Testis (tissue), 3 donors: ENCODE measurements around the gene STK39. TPM values are rescaled to one million over a fixed set of nuclear protein-coding genes. Genes with fewer than 3 reads are reported as not detected.

Experiments
- DNase-seq: peaks from one replicate; pipeline ENCODE4 v3.0.0-alpha.2; 2019
- H3K27ac ChIP-seq, 2 donors: fragments of 200-600 bp; sonication (generic); one replicate each; pipeline ENCODE4 v1.5.1; 2019
- H3K27me3 ChIP-seq: fragments of 200-600 bp; sonication (generic); one replicate; pipeline ENCODE4 v1.5.1; 2019
- H3K36me3 ChIP-seq: fragments of 200-600 bp; sonication (generic); one replicate; pipeline ENCODE4 v1.5.1; 2017; ENCODE audit warnings: low read depth; ENCODE audit errors: missing control alignments
- H3K4me1 ChIP-seq: fragments of 200-600 bp; sonication (generic); one replicate; pipeline ENCODE4 v1.5.1; 2019
- H3K4me3 ChIP-seq, 2 donors: fragments of 200-600 bp; sonication (generic); one replicate each; pipeline ENCODE4 v1.5.1; 2017 to 2019
- H3K9me3 ChIP-seq: fragments of 200-600 bp; sonication (generic); one replicate; pipeline ENCODE4 v1.5.1; 2017
- POLR2A ChIP-seq: fragments of 450-650 bp; IDR thresholded peaks from one replicate; pipeline ENCODE4 v1.6.1; 2017; ENCODE audit warnings: antibody characterized with exemption, mild to moderate bottlenecking, moderate library complexity
- WGBS, 2 donors: methylation state at CpG; one replicate each; pipeline ENCODE4 v1.1.5; 2018; 5-methylcytosine and 5-hydroxymethylcytosine counted together
- intact Hi-C: fragments of 100-400 bp; cut with DNase I; formaldehyde crosslinking; loops from one replicate; pipeline ENCODE4 v1.15.1; 2023; ENCODE audit warnings: low total_unique reads
- polyA plus RNA-seq: library from polyadenylated mRNA; stranded (reverse); fragments of 350-450 nt; fragmentation: Illumina TruSeq; extraction: RNeasy Lipid Tissue Mini Kit (QIAGEN cat#74804); gene quantifications from one replicate; pipeline ENCODE4 v1.2.3, GENCODE V29; 2014; ENCODE audit warnings: low read depth, low replicate concordance; ENCODE audit not compliant: insufficient read depth
- total RNA-seq, 2 donors: library from RNA; depleted of rRNA; stranded (reverse); fragments of >200 nt; gene quantifications; one replicate each; pipeline ENCODE4 v1.2.3, GENCODE V29; 2016
- TF ChIP-seq, protein P1 (sequence below), 3 experiments: fragments of 450-650 bp in 2 of 3; fragments of 200-600 bp in 1 of 3; sonication (generic) in 1 of 3; IDR thresholded peaks; one replicate each; pipeline ENCODE4 v1.5.1; 2016 to 2019; ENCODE audit warnings: antibody characterized with exemption in 3 of 3, mild to moderate bottlenecking in 2 of 3, moderate library complexity in 1 of 3

Gene STK39
- total and polyA plus RNA-seq, 3 donors from 2014 or later = 26.4 to 70.7 (median 41.8) TPM

DNA sequence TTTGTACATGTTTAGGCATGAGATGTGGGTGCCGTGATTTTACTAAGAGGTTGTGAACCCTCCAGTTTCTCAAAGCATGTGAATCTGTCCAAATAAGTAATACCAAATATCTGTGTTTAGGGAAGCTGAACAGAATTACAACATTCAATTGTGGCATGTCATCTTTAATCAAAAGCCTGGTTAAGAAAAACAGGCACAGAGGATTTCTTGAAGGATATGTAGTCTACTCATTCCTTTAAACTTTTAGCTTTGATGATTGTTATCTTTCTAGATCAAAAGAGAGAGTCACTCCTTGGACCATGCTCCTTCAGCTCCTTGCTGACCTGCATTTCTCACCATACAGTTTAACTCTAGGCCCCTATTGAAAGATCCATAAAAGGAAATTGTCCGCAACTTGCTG lies 296.8 kb downstream of the STK39 start:
- intact Hi-C loops = no loop called here
- WGBS, 2 donors = 94 to 95% methylated on average over 2 of the region's 2 CpGs

DNA sequence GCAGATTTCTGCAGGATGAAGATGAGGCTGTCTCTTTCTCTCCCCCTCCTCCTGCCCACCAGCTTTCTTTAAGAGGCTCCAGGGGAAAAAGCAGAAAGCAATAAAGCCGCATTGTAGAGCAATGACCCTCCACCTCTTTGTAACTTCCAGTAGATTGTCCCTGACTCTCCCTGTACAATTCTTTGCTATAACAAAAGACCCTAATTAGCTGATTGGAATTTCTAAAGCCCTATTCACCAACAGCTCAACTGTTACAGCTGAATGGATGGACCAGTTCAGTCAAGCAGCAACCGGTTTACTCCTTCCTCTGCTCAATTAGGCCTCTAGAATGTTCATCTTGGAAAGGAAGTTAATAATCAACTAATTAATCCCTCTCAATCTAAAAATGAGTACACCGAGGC lies 301.0 kb downstream of the STK39 start:
- no peak for DNase-seq
- intact Hi-C loops = no loop called here
- H3K36me3 ChIP-seq = no peaks in the 10 kb centered on the region
- no peaks in the 10 kb centered on the region for H3K27me3 ChIP-seq
- peaks cover 6% of the 10 kb centered on the region for H3K4me1 ChIP-seq
- H3K27ac ChIP-seq = no peak overlapping the region
- TF ChIP-seq, protein P1, sequence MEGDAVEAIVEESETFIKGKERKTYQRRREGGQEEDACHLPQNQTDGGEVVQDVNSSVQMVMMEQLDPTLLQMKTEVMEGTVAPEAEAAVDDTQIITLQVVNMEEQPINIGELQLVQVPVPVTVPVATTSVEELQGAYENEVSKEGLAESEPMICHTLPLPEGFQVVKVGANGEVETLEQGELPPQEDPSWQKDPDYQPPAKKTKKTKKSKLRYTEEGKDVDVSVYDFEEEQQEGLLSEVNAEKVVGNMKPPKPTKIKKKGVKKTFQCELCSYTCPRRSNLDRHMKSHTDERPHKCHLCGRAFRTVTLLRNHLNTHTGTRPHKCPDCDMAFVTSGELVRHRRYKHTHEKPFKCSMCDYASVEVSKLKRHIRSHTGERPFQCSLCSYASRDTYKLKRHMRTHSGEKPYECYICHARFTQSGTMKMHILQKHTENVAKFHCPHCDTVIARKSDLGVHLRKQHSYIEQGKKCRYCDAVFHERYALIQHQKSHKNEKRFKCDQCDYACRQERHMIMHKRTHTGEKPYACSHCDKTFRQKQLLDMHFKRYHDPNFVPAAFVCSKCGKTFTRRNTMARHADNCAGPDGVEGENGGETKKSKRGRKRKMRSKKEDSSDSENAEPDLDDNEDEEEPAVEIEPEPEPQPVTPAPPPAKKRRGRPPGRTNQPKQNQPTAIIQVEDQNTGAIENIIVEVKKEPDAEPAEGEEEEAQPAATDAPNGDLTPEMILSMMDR (IDR thresholded peaks at IDR 0.05) = no peak
- TF ChIP-seq POLR2A = no peak
- H3K9me3 ChIP-seq = no peaks in the 10 kb centered on the region
- 78 to 82% methylated on average over 3 of the region's 3 CpGs for WGBS, 2 donors
- no peak overlapping the region for H3K4me3 ChIP-seq

More for the DNA sequence above, 296.8 kb downstream of the STK39 start:
- Histone ChIP-seq H3K36me3 (no peaks in the 10 kb centered on the region), H3K27me3 (no peaks in the 10 kb centered on the region), H3K4me1 (no peaks in the 10 kb centered on the region), H3K27ac (no peak overlapping the region), H3K4me3 (no peak overlapping the region), H3K9me3 (no peaks in the 10 kb centered on the region)
- no peak for DNase-seq
- TF ChIP-seq, protein P1 (IDR thresholded peaks at IDR 0.05) = no peak
- TF ChIP-seq POLR2A = no peak

DNA sequence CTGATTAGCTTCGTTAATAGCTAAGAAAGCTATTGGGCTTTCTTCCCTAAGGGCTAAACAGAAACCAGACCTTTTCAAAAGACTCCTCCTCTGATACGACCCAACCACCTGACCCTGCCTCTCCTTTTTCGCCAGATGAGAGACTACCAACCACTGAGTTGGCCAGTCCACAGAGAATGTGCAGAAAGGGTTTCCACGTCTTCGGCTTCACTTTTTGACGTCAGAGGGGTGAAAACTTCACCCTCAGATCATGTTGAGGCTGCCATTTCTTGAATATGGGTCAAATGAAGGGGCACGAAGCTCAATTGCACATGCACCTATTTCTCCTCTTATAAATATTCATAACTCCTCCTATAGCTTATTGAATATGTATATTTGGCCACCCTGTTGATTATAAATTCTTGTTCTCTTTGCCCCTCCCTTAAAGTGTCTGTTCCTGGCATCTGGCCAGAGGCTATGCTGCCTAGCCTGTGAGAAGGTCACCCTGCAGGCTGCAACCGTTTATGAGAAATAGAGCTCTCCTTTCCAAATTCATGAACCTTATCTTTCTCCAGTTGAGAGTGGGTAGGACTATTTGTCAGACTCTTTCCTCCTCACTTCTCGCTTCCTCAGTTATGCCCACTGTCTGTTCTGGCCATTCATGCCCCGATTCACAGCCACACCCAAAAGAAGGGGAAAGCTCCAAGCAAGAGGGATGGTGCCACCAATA lies 301.6 kb downstream of the STK39 start:
- H3K9me3 ChIP-seq = no peaks in the 10 kb centered on the region
- no peak overlapping the region for H3K4me3 ChIP-seq
- no peaks in the 10 kb centered on the region for H3K27me3 ChIP-seq
- no peak overlapping the region for H3K27ac ChIP-seq
- TF ChIP-seq, protein P1 (IDR thresholded peaks at IDR 0.05) = no peak
- no peak for TF ChIP-seq POLR2A
- DNase-seq = no peak
- peaks cover 6% of the 10 kb centered on the region for H3K4me1 ChIP-seq
- intact Hi-C loops = no loop called here
- WGBS, 2 donors = 64 to 73% methylated on average over 10 of the region's 10 CpGs
- H3K36me3 ChIP-seq = no peaks in the 10 kb centered on the region

DNA sequence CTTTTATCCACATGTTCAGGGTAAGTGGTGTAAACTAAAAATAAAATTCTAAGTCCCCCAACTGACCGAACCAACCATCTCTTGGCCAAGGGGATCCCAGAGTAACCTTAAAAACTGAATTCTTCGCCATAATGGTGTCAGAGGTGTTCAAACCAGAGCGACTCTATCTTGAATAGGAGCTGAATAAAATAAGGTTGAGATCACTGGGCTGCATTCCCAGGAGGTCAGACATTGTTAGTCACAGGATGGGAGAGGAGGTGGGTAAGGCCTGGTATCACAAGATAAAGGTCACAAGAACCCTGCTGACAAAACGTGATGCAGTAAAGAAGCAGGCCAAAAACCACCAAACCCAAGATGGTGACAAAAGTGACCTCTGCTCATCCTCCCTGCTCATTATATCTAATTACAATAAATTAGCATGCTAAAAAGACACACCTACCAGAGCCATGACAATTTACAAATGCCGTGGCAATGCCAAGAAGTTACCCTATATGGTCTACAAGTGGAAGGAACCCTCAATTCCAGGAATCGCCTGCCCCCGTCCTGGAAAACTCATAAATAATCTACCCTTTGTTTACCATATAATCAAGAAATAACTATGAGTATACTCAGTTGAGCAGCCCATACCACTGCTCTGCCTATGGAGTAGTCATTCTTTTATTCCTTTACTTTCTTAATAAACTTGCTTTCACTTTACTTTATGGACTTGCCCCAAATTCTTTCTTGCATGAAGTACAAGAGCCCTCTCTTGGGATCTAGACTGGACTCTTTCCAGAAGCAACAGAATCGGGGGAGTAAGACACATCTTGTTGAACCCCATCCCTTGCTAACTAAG lies 302.4 kb downstream of the STK39 start:
- TF ChIP-seq, protein P1 (IDR thresholded peaks at IDR 0.05) = no peak
- no peak for TF ChIP-seq POLR2A
- intact Hi-C loops = no loop called here
- 79 to 85% methylated on average over 8 of the region's 8 CpGs for WGBS, 2 donors

More for the DNA sequence above, 302.4 kb downstream of the STK39 start:
- Histone ChIP-seq H3K27ac (no peak overlapping the region), H3K4me3 (no peak overlapping the region), H3K9me3 (no peaks in the 10 kb centered on the region), H3K27me3 (no peaks in the 10 kb centered on the region), H3K4me1 (peaks cover 6% of the 10 kb centered on the region), H3K36me3 (no peaks in the 10 kb centered on the region)
- peak; percentile 25 for DNase-seq
